ENCODE measurements around the gene ATP2B3.
A peak's percentile ranks its signal among the peaks of the same experiment; 100 is the strongest.

ATP2B3 gene

DNA sequence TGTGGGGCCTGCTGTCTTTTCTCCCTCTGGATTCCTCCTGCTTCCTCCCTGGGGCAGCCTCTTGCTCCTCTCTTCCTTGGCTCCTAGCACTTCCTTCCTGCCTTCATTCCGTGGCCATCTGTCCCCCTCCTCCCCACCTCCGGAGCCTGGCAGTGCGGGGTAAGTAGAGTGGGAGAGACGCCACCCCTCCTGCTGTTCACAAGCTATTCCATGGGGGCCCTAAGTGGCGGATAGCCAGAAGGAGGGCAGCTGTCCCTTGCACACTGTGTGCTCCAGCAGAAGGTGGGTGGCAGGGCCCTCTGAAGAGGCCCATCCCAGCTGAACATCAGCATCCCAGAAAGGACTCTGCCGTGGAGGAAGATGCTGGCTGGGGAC is 54.1 kb downstream of the ATP2B3 start:
- DNase-seq (no peak), ATAC-seq (no peak)

DNA sequence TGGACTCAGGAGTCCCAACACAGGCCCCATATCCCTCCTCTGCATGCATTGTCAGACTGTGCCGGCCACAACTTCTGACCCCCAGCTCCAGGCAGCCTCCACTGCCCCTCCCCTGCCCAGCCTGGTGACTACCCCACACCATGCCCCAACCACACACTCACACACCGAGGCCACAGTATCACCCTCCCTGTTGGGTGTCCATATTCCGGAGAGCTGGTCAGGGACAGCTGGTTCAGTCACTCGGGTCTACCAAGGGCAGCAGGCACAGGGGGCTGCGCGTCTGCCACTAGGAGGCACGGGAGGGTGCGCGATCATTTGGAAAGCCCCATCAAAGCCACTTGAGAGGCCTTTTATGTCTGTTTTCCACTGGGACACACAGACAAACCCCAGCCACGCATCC is 55.2 kb downstream of the ATP2B3 start:
- ATAC-seq, result no peak
- no peak for DNase-seq

DNA sequence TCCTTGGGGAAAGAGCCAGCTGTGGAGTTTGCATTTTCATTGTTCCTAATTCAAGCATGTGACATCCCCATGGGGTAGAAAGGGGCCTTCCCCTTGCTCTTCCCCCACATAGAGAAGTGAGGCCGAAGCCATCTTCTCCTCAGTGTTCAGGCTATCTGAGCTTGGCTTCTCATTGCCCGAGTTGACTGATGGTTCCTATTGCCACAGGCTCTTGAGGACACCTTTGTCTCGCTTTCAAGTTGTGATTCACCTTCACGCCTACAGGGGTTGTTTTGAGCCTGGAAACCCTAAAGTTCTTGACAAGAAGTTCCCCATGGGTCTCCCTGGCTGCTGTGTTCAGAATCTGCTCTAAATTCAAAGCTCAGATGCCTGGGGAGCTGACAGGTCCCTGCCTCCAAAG is 56.5 kb downstream of the ATP2B3 start:
- DNase-seq (no peak), ATAC-seq (no peak)

DNA sequence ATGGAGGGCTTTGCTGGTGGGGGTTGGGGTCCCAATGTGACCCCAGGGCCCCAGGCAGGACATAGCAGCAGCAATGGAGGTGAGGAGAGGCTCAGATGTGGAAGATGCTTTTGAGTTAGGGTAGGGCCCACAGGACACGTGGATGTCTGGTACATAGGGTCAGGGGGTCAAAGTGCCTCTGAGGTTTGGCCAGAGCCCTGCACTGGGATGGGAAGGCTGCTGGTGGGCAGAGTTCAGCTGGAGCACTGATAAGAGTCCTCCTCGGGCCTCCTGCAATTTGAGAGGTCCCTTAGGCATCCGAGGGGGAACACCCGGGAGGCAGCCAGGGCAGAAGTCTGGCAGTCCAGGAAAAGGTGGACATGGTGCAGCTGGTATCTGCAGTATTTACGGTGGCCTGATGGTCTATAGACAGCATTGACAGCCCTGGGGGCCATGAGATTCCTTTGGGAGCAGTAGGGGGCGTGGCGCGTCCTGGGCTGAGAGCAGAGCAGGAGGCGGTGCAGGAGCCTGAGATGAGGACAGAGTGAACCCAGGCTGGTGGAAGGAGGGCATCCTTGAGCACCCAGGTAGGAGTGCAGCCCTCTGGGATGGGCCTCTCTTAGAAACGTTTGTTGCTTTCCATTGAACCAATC is 58.9 kb downstream of the ATP2B3 start:
- ATAC-seq, result no peak

DNA sequence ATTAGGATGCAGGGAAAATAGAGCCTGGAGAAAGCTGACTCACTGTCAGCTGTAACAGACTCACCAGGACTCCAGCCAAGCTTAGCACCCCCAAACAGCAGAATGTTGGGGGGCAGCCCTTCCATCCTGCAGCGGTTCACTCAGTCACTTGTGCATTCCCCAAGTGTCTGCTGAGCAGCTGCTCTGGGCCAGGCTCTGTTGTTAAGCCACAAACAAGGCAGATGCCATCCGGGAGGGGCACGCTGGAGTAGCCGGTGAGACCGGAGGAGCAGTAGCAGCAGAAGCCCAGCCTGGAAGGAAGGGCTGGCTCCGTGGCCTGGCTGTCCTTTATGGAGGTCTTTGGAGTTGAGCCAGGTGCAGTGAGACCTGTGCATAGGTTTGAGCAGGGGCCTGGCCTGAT is 59.5 kb downstream of the ATP2B3 start:
- ATAC-seq (no peak), DNase-seq (no peak)

More for the DNA sequence above, 58.9 kb downstream of the ATP2B3 start:
- no peak for DNase-seq

DNA sequence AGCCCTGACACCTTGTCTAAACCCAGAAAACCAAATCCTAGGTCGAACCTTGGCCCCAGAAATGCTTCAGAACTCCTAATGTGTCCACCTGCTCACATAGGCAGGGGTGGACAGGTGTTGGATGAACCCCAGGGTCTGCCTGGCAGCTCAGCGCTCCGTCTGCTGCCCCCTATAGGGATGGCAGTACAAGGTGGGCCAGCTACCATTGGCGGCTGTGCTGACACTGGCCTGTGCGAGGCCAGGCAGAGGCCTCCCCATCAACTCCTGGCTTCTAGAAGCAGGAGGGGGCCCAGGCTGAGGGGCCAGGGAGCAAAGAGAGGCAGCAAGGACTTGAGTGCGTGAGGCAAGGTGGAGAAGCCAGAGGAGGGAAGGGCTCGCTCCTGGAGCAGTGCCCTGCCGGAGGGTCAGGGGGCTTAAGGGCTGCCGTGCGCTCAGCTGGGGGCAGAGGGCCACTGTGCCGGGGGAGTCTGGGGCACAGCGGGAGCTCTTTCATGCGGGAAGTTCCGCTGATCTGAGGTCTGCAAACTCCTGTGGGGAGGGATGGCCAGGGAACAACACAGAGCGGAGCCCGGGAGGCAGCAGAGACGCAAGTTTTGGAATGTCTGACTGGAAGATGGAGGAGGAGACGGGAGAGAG is 60.9 kb downstream of the ATP2B3 start:
- DNase-seq (no peak), ATAC-seq (no peak)

DNA sequence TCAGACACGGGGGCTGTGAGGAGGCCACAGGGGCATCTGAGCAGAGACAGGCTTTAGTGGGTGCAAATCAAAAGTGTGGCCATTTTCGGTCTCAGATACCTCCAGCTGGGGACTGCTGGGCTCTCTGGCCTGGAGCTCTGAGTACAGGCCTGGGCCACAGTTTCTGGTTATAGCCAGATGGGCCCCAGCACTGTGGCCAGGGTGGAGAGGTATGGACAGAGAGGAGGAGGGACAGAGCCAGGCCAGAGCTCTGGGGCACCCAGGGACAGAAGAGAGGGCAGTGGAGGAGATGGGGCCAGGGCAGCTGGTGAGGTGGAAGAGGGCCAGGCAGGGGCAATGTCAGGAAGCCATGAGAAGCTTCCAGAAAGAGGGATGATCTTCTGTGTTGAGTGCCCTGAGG is 61.4 kb downstream of the ATP2B3 start:
- ATAC-seq, result no peak
- no peak for DNase-seq

DNA sequence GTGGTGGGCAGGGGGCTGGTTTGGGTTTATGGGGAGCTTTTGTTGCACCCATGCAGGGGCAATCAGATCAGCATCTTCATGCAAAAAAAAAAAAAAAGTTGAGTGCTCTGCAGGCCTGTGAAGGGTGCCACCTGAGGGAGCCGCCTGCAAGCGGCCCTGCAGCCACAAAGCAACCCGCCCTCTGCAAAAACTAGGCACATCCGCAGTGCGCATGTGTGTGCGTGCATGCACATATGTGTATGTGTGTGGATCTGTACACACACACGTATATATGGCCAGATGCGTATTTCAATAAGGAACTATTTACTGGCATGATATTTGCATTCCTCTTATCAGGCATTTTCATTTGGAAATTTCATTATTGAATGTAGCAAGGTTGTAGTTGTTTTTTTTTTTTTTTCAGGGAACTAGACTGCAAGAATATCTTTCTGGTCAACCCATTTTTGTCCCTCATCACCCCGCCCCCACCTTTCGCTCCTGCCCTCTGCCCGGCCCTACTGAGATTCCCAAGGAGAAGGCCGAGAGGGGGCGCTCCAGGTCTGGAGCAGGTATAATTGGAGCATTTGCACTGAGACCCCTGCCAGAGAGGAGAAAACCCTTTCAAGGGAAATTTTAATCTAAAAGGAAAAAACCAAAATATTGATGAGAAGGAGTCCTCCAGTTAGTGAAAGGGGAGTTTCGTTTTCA is 63.4 kb downstream of the ATP2B3 start:
- DNase-seq, result no peak
- no peak for ATAC-seq

DNA sequence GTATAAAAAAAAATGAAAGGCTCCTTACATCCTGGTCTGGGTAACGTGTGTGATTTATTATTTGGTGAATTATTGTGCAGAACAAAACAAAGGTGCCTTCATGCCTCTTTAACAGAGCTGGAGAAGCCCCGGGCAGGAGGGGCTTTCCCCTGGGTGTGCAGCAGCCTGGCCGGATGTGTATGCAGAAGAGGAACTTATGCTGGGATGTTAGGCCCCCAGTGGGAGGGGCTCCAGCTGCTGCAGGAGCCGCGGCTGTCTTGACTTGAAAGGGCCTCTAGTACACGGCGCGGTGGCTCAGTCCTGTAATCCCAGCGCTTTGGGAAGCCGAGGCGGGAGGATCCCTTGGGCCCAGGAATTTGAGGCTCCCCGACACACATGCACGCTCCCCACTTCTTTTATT is 65.5 kb downstream of the ATP2B3 start:
- ATAC-seq, result peak; percentile 99
- DNase-seq, result peak; percentile 66

DNA sequence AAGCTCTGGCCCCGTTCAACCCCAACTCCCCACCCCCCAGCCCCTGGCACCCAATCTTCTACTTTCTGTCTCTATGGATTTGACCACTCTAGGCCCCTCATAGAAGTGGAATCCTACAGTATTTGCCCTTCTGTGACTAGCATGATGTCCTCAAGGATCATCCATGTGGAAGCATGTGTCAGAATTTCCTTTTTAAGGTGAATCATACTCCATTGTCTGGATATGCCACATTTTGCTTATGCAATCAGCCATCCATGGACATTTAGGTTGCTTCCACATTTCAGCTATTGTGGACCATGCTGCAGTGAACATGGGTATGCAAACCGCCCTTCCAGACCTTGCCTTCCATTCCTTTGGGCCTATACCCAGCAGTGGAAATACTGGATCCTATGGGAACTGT is 66.0 kb downstream of the ATP2B3 start:
- no peak for ATAC-seq
- DNase-seq, result no peak

DNA sequence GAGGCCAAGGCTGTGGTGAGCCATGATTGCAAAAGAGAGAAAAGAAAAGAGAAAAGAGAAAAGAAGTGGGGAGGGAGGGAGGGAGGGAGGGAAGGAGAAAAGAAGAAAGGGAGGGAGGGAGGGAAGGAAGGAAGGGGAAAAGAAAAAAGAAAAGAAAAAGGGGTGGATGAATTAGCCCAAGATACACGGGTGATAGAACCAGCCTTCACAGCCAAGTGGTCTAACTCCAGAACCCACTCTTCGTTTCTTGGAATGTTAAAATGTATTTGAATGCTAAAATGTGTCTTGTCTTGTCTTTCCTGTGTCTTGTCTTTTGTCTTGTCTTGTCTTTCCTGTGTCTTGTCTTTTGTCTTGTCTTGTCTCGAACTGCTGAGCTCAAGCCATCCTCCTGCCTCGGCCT is 68.4 kb downstream of the ATP2B3 start:
- DNase-seq, result no peak
- ATAC-seq, result no peak

DNA sequence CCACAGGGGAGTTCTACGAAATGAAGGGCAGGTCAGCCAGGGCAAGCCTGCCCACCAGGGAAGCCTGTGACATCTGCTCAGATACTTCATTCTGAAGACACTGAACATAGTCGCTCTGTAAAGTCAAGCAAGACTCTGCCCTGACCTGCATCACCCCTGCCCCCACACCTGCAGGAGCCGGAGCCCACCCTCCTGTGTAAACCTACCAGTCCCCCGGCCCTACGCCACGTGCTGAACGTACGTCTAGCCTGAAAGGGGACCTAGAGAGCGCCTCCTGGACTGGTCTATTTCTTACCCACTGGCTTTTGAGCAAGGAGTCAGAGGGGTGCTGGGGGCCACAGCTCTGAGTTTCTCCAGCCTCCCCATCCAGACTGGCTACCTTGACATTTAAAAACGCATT is 69.9 kb downstream of the ATP2B3 start:
- DNase-seq, result no peak

DNA sequence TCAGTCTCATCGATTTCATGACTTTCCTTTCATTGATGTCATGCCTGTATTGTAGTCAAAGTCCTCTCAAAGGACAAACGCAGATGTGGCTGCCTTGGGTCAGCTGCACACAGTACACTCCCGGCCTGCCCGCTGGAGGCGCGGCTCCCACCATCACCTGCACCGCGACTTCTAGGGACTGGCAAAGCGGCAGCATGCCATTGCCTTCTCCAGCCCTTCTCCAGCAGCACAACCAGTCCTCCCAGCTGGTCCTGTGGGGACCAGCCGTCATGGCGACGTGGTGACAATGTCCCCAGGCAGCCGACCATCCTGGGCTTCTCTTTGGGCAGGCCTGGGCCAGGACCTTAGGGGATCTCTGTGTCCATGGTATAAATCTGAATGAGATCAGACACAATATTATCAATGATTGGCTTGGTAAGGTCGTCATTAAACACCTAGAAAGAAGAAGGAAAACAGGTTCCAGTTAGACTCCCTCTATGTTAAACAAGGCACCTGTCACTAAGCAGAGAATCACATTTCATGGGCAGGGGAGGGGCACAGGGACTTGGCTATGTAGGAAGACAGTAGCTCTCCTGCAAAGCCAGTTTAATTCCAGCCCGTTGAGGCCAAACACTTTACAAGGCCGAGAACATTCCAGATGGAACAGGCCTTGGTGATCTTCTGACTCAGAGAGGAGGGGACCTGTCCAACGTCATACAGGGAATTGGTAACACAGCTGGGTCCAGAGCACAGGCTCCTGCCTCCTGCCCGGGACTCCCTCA is 70.8 kb downstream of the ATP2B3 start:
- no peak for ATAC-seq

More for the DNA sequence above, 69.9 kb downstream of the ATP2B3 start:
- ATAC-seq, result no peak

DNA sequence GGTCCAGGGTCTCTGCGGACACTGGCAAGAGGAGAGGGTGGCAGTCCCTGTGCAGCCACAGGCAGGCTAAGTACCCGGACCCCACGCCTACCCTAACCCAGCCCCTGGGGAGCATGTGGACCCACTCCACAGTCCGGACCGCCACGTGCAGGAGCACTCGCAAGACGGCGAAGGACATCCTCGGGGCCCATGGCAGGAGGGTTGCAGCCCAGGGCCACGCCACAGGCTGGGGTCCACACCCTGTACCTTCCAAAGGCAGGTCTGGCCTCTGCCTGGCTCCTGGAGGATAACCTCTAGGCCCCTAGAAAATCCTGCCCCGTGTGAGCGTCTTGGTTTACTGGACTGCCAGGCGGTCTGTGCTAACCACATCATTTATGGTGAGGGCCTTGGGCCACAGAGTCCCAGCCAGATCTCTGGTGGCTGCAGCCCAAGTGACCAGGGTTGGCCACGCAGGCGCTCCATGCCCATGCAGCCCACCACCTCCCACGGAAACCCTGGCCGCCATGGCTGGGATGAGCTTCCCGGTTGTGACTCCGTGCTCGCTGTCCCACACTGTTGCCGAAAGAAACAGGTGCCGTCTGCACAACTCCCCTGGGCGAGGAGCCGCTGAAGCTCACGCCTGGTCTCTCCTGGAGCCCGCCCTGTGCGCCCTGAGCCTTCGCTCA is 71.5 kb downstream of the ATP2B3 start:
- no peak for DNase-seq
- no peak for ATAC-seq

More for the DNA sequence above, 70.8 kb downstream of the ATP2B3 start:
- DNase-seq, result no peak

DNA sequence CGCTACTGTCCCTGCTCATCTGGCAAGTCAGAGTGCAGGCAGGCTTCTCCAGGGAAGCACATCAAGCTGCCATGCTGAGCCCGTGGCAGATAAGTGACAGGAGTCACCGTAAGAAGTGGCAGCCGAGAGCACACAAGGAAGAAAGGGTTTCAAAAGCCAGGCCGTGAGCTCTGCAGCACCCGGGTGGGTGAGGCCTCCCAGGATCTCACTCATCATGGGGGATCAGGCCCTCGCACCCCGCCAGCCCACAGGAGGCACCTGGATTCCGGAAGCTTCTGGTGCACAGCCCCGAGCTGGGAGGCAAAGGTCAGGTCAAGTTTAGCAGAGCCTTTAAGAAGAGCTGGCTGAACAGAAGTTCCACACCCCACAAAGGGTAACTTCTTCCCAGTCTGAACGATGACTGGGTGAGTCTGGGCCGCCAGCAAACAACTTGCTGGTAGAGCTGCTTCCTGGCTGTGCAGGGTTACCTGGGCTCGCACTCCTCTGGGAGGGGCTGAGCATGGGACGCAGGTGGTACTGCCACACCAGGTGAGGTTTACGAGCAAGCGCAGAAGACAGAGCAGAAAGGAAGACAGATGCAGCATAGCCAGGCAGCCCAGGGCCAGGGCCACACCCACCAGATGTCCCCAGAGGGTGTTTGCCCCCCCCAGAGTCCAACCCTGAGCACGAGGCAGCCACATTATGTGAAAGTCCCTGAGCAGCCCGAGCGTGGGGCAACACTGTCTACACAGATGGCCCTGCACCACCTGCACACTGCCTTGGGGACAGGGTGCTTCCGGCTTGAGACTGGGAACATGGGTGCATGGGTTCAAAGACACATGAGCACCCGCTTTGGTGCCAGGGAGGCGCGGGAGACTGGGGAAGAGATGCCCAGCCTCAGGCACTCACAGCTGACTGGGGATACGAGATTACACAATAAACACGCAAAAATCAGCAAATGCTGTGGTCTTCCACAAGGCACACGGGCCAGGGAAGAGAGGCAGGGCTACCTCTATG is 73.8 kb downstream of the ATP2B3 start:
- no peak for DNase-seq
- ATAC-seq, result no peak

DNA sequence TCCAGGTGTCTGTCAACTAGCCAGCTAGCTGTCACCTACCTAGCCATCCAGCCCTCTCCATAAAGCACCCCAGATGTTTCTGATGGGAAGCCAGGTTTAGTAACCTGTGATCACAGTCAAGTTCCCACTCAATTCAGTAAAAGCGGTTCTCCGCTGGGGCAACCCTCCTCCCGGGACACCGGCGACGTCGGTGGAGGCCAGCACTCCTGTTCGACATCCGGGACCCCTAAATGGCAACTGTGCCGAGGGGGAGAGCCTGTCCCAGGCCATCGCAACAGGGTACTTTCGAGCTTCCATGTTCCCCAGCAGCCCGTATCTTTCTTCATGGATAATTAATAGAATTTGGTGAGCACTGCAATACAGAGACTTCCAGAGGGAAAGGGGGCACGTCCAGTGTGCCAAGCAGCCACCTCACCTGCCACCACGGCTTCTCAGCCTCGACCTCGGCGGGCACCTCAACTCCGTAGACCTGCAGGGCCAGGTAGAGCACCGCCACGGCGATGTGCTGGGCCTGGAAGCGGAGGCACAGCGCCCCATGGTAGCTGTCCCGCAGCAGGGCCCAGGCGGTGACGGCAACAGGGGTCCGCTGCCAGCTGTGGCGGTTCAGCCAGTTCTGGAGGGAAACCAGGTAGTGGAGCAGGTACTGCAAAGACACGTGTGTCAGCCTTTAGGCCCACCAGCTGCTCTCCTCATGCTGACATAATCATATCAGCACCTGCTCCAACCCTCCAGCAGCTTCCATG is 74.8 kb downstream of the ATP2B3 start:
- ATAC-seq (no peak), DNase-seq (no peak)

DNA sequence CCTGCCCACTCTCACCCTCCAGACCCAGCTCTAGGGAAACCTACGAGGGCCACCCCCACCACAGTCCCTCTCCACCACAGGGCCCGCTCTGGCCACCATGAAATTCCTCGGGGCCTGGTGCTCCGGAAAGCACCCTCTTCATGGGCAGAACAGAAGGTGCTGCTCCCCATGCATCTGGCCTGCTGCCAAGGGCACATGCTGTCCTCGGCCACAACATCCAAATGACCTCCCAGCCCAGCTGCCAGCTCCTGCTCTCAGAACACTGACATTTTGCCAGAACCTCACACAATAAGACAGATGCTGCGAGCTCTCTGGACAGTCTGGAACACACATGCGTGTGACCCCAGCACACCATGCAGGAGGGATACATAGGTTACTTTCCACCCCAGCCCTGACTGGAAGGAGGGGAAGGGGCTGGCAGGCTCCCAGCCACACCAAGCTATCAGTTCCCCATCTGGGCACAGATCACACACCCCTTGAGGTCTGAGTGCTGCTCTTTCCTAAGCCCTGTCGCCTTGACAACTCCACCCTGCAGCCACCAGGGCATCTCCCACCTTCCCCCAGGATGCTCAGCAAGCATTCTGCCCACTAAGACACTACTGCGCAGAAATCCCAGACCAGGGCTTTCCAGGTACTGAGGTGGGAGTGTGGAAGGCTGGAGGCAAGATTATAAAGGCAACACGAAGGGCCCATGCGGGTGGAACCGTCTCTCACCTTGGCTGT is 75.7 kb downstream of the ATP2B3 start:
- no peak for ATAC-seq

DNA sequence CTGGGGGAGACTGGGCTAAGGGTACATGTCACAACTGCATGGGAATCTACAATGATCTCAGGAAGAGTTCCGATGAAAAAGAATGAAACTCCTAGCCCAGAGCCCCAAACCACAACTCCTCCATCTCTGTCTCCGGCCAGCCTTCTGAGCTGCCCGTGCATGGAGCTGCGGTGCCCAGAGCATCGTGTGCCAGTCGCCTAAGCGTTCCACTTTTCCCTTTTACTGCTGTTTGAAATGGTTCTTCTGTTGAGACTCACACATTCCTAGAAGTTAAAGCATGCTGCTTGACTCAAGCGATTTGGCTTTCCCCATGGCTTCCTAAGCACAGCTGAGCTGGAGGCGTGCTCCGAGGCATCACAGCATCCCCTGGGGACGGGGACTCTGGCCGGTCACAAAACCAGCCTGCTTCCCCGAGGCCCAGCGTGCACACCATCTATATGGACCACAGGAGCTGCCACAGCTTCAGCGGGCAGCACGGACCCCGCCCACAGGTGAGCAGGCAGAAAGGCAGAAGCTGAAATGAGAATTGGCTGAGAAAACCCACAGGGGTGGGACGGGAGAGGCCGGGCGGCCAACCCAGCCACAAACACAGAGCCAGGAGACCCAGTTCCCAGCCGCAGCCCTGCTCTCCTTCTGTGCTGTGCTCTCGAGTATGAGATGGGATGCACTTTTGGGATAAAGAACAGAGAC is 76.5 kb downstream of the ATP2B3 start:
- ATAC-seq (no peak), DNase-seq (no peak)

More for the DNA sequence above, 75.7 kb downstream of the ATP2B3 start:
- DNase-seq, result no peak

DNA sequence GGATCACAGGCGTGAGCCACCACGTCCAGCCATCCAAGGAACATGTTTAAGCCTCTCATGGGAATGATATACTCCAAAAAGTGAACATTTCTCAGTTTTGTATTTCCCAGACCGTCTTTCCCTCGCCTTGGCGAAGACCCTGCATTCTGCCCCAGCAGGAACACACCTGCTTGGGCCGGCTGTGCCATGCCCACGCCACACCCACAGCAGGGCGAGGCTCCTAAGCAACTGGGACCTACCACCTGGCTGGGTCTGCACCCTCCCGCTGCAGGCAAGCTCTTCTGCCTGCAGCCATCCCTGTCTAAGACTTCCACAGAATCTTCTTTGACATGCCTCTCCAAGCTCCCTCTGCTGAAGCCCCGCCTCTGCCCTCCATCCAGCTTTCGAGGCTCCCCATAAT is 77.9 kb downstream of the ATP2B3 start:
- ATAC-seq (no peak), DNase-seq (no peak)

Measured in stimulated activated naive CD8-positive, alpha-beta T cell treated with anti-CD3 and anti-CD28 coated beads, Interleukin-15, Interleukin-2, amounts not matched to agents 100 U/mL and 50 U/mL, for 24 hours (primary cell).